CD4-positive, alpha-beta T cell (primary cell): ENCODE data around the gene ZNF827. TPM values are rescaled to one million over a fixed set of nuclear protein-coding genes. Genes with fewer than 3 reads are reported as not detected.

Experiments
- ATAC-seq: fragments of 200-7000 bp; cut with Tn5 transposase; one replicate; pipeline ENCODE4 v1.10.0; 2022; ENCODE audit warnings: mild to moderate bottlenecking; ENCODE audit not compliant: poor library complexity
- CTCF ChIA-PET: fragments of 350-600 bp; sonication (Branson Sonifier 250); formaldehyde crosslinking; loops from one replicate; lab custom pipeline; 2021; ENCODE audit warnings: antibody characterized with exemption, inconsistent platforms; lab: Charles Lee
- POLR2A ChIA-PET: fragments of 350-600 bp; sonication (Branson Sonifier 250); formaldehyde crosslinking; loops from one replicate; lab custom pipeline; 2021; ENCODE audit warnings: antibody characterized with exemption, inconsistent platforms; lab: Charles Lee
- DNase-seq, 14 experiments: peaks; one replicate each; pipeline ENCODE4 v3.0.0-alpha.2; 2013 to 2020; ENCODE audit warnings: mixed read lengths in 2 of 14
- H3K27ac ChIP-seq, 2 donors: one replicate each; pipeline versions ENCODE4 v1.5.1 to v1.7.0; 2013; ENCODE audit warnings: low read length in 2 of 2, low read depth in 1 of 2, mild to moderate bottlenecking in 1 of 2
- H3K27me3 ChIP-seq, 2 experiments: 1 replicate in 1 of 2; 2 replicates in 1 of 2; pipeline versions ENCODE4 v1.6.1 to v1.7.0; 2013; ENCODE audit warnings: low read length in 2 of 2, control low read depth in 1 of 2, mild to moderate bottlenecking in 1 of 2, moderate library complexity in 1 of 2; ENCODE audit not compliant: insufficient read depth in 2 of 2, control insufficient read depth in 1 of 2
- H3K36me3 ChIP-seq: one replicate; pipeline ENCODE4 v1.6.1; 2013; ENCODE audit warnings: low read length, control low read depth; ENCODE audit not compliant: insufficient read depth
- H3K4me1 ChIP-seq: one replicate; pipeline ENCODE4 v1.6.1; 2013; ENCODE audit warnings: low read length, control low read depth; ENCODE audit not compliant: insufficient read depth
- H3K4me3 ChIP-seq: one replicate; pipeline ENCODE4 v1.5.1; 2013; ENCODE audit warnings: mild to moderate bottlenecking, low read length, moderate library complexity
- H3K9me3 ChIP-seq, 2 experiments: 1 replicate in 1 of 2; 2 replicates in 1 of 2; pipeline versions ENCODE4 v1.6.1 to v1.7.0; 2013; ENCODE audit warnings: low read length in 2 of 2, mild to moderate bottlenecking in 2 of 2, control low read depth in 1 of 2, moderate library complexity in 1 of 2; ENCODE audit not compliant: control insufficient read depth in 1 of 2, insufficient read depth in 1 of 2
- H3K27ac Mint-ChIP-seq: one replicate; pipeline ENCODE4 v1.8.0; 2020; ENCODE audit warnings: mixed read lengths
- H3K27me3 Mint-ChIP-seq: one replicate; pipeline ENCODE4 v1.8.0; 2021; ENCODE audit warnings: mixed read lengths
- H3K36me3 Mint-ChIP-seq: one replicate; pipeline ENCODE4 v1.8.0; 2021; ENCODE audit warnings: low read depth, mixed read lengths
- H3K4me1 Mint-ChIP-seq: one replicate; pipeline ENCODE4 v1.8.0; 2021; ENCODE audit warnings: low read depth, mixed read lengths
- H3K4me3 Mint-ChIP-seq: one replicate; pipeline ENCODE4 v1.8.0; 2020; ENCODE audit warnings: mild to moderate bottlenecking, mixed read lengths
- H3K9me3 Mint-ChIP-seq: one replicate; pipeline ENCODE4 v1.8.0; 2020; ENCODE audit warnings: mixed read lengths
- intact Hi-C, 2 experiments: fragments of 100-400 bp; cut with DNase I in 1 of 2; cut with micrococcal nuclease in 1 of 2; formaldehyde crosslinking; loops; one replicate each; pipeline versions ENCODE4 v1.15.1 to v1.9.0; 2023 to 2025; cut with DNase I, micrococcal nuclease
- total RNA-seq, 174 experiments: library from RNA in 2 of 174; stranded (reverse) in 2 of 174; gene quantifications; one replicate each; pipeline ENCODE4 v1.2.3 and lab custom pipeline; 2021 to 2026
- TF ChIP-seq, protein P1 (sequence below): fragments of 200-600 bp; IDR thresholded peaks from one replicate; pipeline ENCODE4 v1.8.0; 2022; ENCODE audit warnings: antibody characterized with exemption, mild to moderate bottlenecking

Gene ZNF827
- total RNA-seq, 2 experiments from 2014 or later, result 13.7 to 14.3 TPM

- no peaks in the 10 kb centered on the region for H3K27me3 Mint-ChIP-seq
- H3K9me3 ChIP-seq, result no peaks in the 10 kb centered on the region
- H3K4me3 ChIP-seq, result no peak overlapping the region
- intact Hi-C loops, result no loop called here
- H3K27ac ChIP-seq, result no peak overlapping the region
- ChIA-PET POLR2A (no interaction called here), CTCF (no interaction called here)
- no peaks in the 10 kb centered on the region for H3K4me1 ChIP-seq
- no peak overlapping the region for H3K4me3 Mint-ChIP-seq
- peaks cover 45% of the 10 kb centered on the region for H3K36me3 Mint-ChIP-seq
- no peaks in the 10 kb centered on the region for H3K27me3 ChIP-seq
- H3K27ac Mint-ChIP-seq, result no peak overlapping the region
- ATAC-seq (no peak), DNase-seq (no peak)
- H3K9me3 Mint-ChIP-seq, result no peaks in the 10 kb centered on the region
- TF ChIP-seq, protein P1, sequence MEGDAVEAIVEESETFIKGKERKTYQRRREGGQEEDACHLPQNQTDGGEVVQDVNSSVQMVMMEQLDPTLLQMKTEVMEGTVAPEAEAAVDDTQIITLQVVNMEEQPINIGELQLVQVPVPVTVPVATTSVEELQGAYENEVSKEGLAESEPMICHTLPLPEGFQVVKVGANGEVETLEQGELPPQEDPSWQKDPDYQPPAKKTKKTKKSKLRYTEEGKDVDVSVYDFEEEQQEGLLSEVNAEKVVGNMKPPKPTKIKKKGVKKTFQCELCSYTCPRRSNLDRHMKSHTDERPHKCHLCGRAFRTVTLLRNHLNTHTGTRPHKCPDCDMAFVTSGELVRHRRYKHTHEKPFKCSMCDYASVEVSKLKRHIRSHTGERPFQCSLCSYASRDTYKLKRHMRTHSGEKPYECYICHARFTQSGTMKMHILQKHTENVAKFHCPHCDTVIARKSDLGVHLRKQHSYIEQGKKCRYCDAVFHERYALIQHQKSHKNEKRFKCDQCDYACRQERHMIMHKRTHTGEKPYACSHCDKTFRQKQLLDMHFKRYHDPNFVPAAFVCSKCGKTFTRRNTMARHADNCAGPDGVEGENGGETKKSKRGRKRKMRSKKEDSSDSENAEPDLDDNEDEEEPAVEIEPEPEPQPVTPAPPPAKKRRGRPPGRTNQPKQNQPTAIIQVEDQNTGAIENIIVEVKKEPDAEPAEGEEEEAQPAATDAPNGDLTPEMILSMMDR, result no peak
- H3K36me3 ChIP-seq, result peaks cover 2% of the 10 kb centered on the region
- H3K4me1 Mint-ChIP-seq, result peaks cover 18% of the 10 kb centered on the region
Measured at GRCh38 chr4:145873901-145874300, 64.7 kb downstream of the ZNF827 start.

- intact Hi-C loops, result no loop called here
- Mint-ChIP-seq H3K4me1 (peaks cover 21% of the 10 kb centered on the region), H3K27me3 (no peaks in the 10 kb centered on the region), H3K9me3 (no peaks in the 10 kb centered on the region), H3K4me3 (no peak overlapping the region), H3K36me3 (peaks cover 30% of the 10 kb centered on the region), H3K27ac (no peak overlapping the region)
- ATAC-seq (no peak), DNase-seq (no peak)
- ChIA-PET CTCF (no interaction called here), POLR2A (no interaction called here)
- no peak overlapping the region for H3K27ac ChIP-seq
- no peaks in the 10 kb centered on the region for H3K36me3 ChIP-seq
- no peaks in the 10 kb centered on the region for H3K27me3 ChIP-seq
- H3K4me3 ChIP-seq, result no peak overlapping the region
- H3K9me3 ChIP-seq, result no peaks in the 10 kb centered on the region
- TF ChIP-seq, protein P1, result no peak
- no peaks in the 10 kb centered on the region for H3K4me1 ChIP-seq
Measured at GRCh38 chr4:145871209-145871608, 67.4 kb downstream of the ZNF827 start.

DNA sequence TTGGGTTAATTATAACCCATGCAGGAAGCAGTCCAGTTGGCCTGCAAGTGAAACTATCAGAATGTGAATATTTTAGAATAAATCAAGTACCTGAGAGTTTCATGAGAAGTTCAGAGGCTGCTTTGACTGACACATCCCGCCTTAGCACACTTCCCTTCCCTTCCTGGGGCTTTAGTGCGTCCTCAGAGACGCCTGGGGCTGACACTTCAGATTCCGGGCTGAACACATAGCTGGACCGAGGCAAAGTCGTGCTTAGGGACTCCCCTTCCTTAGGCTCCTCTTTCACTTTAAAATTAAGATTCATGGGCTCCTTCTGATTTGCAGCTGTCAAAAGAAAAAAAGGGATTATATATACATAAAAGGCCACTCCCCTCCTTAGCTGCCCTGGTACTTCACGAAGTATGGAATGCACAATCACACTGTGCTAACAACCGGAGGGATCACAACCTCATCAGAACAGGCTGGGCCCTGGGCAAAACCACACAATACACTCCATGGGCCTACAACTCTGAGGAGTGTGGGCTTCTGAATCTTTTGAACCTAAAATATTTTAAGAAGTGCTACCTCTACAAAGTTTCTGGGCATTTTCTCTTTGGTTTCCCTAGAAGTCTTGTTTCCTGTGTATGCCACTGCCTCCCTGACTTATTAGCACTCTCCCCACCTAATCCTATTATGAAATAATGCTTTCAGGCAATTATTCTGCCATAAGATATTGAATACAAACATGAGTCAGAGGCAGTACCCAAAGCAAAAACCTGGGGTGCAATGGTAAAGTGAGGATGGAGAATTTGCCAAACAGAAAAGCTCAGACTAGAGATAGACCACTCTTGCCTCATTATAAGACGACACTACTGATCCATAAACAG, 68.2 kb downstream of the ZNF827 start:
- peaks cover 27% of the 10 kb centered on the region for H3K36me3 Mint-ChIP-seq
- H3K27me3 Mint-ChIP-seq, result no peaks in the 10 kb centered on the region
- H3K9me3 Mint-ChIP-seq, result no peaks in the 10 kb centered on the region
- no peak for DNase-seq
- peaks cover 21% of the 10 kb centered on the region for H3K4me1 Mint-ChIP-seq
- TF ChIP-seq, protein P1, result no peak
- H3K4me3 Mint-ChIP-seq, result no peak overlapping the region
- H3K4me1 ChIP-seq, result no peaks in the 10 kb centered on the region
- no peaks in the 10 kb centered on the region for H3K36me3 ChIP-seq
- ChIA-PET POLR2A (interaction anchor here (1.0 kb wide), 1 partner anchor 66 kb away, joined by 3 read pairs; no protein-coding TSS in a partner anchor), CTCF (no interaction called here)
- no peak overlapping the region for H3K4me3 ChIP-seq
- H3K27ac Mint-ChIP-seq, result no peak overlapping the region
- H3K9me3 ChIP-seq, result no peaks in the 10 kb centered on the region
- H3K27ac ChIP-seq, result no peak overlapping the region
- no peaks in the 10 kb centered on the region for H3K27me3 ChIP-seq
- intact Hi-C loops, result no loop called here
- ATAC-seq, result no peak
